ENCODE results near the gene CNTN2.
A peak's percentile ranks its signal among the peaks of the same experiment; 100 is the strongest.

The CNTN2 gene

DNA sequence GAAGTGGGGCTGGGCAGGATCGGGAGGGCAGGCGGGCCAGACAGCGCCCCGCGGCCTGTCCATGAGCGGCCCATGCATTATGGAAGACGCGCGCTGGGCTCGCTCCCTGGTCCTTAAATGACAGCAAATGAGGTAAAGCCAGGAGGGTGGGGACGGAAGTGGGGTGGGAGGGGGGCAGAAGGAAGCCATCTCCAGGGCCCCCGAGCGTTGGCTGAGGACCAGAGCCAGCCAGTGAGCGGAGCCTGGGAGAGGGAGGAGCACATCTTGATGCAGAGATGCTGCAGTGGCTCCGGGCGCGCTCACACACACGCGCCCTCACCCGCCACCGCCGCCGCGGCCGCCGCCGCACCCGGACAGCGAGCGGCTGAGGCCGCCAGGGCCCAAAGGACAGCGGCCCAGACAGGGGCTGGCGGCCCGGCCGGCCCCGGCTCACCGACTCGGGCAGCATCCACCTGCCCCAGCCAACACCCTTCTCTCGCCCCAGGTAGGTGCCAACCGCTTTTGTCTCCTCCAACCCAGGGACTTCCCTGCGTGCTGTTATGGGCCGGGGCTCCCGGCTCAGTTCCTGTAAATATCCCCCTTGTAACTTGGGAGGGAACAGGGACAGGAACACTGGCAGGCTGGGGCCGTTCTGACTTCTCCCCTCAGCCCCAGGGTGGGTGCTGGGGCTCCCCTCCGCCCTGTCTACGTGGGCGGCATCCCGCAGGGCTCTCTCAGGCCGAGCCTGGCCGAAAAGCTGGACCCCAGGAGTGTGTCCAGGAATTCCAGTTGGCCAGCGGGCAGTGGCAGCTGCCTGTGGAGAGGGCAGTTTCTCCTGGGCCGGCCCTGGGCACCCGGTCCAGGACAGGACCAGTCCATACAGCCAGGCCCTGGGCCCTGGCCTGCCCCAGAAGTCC, at the start of gene CNTN2:
Gene CNTN2 (plus strand): TSS at position 302 of the 896 bp plus-strand sequence. CDS start 9,974 bp downstream, outside the sequence.
- peak in 1 of 3 donors; percentile 5 for DNase-seq

DNA sequence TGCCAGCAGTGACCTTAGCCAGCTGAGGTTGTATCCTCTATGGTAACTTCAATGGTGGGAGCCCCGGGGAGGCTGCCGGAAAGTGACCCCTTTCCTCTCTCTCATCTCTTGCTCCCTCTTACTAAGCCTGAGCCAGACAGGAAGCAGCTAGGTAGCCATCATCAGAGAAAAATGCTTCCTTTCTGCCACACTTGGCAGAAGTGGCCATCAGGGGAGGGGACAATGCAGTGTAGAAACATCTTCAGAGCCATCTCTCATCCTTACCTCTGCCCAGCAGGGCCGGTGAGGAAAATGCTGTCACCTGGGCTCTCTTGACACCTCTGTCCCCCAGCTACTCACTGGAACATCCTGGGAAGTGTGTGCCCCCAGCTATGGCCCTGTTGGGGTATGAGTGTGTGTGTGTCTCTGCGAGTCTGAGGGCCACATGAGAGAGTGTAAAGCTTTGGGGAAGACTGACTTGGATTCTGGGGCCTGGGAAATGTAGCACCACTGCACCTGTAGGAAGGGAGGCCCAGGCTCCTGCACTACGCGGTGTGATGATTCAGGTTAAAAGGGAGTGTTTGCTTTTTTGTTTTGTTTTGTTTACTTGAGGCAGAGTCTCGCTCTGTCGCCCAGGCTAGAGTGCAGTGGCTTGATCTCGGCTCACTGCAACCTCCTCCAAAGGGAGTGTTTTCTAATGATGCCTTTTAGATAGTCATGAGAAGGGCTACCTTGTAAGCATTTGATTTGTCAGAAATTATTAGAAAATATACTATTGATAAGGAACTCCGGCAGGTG, 48.7 kb upstream of the CNTN2 start:
- no peak for DNase-seq

DNA sequence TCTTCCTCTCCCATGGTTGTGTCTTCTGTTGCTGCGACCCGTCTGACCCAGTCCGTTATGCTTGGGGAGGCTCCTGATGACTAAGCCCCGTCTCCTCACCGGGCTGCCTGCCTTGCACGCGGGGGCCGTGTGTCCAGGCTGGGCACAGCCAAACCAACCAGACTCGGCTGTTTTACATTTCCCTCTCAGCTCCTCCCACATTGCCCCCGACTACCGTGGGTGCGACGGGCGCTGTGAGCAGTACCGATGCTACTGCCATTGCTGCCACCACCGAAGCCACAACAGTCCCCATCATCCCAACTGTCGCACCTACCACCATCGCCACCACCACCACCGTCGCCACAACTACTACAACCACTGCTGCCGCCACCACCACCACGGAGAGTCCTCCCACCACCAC, 46.0 kb upstream of the CNTN2 start:
- DNase-seq: no peak

DNA sequence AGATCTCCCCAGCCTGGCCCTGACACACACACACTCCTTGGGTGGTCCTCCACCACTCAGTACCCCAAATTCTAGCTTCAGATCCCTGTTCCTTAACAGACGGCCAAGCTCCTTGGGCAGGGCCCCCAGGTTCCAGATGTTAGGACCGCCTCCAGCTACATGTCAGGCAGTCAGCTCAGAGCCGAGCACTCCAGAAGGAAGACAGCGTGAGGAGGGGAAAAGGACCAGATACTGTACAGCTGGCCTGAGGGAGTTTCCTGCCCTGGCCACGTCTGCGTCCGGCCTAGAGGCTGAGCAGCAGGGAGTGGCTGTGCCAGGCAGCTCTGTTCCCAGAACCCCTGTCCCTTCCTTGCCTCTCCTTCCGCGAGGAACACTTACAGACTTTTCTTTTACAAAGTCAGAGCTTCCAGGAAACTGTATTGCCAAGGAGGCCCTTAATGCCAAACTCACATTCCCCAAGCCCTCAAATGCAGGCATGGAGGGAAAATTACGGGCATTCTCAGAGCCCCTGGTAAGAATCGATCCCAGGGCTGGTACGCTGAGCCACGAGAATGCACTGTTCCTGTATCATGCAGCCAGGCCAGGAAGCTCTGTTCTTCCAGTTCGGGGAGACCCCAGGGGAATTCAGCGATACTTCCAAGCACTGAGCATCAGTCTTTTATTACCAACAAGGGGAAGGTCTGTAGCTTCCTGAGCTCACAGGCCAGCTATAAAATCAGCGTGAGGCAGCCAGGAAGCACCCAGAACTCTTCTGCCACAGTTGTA, 45.2 kb upstream of the CNTN2 start:
- DNase-seq: no peak

DNA sequence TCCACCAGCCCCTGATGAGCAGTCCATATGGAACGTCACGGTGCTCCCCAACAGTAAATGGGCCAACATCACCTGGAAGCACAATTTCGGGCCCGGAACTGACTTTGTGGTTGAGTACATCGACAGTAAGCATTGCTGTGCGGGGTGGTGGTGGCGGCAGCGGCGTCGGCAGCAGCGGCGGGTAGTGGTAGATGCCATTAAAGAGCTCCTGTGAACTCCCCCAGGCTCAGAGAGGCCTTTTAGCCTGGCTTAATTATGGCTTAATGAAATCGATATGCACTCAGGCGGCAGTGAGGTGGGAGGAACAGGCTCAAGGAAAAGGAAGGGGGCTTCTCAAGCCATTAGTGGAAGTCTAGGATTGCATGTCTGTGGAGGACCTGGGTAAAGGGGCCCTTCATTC, 41.9 kb upstream of the CNTN2 start:
- DNase-seq: no peak

- no peak for DNase-seq
Measured at GRCh38 chr1:205002705-205003104, 40.3 kb upstream of the CNTN2 start.

GRCh38 chr1:205003358-205004131, 39.5 kb upstream of the CNTN2 start:
- no peak for DNase-seq

GRCh38 chr1:205004351-205004750, 38.7 kb upstream of the CNTN2 start:
- peak in 2 of 3 donors; percentile 16 to 22 for DNase-seq

DNA sequence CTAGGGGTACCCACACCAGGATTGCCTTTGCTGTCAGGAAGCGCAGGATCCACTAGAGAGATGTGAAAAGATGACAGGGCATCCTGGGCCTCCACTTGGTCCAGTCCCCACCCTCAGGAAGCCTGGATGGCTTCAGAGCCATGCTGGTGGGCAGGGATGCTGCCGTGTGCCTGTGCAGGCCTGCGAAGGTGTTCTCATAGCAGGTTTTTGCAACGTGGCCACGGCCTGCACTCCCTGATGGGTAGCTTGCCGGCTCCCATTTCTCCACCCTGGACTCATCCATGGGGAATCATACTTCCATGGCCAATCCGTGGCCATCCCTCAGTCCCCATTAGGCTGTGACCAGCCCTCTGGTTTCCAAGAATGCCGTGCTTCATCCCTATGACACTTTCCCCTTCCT, 34.1 kb upstream of the CNTN2 start:
- no peak for DNase-seq

DNA sequence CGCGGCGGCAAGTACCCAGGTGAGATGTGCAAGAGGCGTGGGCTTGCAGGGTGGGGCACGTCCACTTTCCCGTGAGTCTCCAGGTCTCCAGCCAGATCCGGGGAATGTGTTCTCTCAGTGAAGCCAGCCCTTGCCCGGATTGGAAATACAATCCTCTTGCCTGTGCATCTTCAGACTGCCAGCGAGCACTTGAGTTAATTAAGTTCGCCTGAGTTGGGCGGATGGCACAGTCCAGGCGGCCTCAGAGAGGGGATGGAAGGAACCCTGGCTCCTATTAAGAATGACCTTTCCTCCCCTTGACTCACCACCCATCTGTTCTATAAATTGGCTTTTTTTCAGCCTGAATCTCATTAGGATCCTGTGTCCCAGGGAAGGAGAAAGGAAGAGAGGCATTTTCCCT, 33.3 kb upstream of the CNTN2 start:
- no peak for DNase-seq

DNA sequence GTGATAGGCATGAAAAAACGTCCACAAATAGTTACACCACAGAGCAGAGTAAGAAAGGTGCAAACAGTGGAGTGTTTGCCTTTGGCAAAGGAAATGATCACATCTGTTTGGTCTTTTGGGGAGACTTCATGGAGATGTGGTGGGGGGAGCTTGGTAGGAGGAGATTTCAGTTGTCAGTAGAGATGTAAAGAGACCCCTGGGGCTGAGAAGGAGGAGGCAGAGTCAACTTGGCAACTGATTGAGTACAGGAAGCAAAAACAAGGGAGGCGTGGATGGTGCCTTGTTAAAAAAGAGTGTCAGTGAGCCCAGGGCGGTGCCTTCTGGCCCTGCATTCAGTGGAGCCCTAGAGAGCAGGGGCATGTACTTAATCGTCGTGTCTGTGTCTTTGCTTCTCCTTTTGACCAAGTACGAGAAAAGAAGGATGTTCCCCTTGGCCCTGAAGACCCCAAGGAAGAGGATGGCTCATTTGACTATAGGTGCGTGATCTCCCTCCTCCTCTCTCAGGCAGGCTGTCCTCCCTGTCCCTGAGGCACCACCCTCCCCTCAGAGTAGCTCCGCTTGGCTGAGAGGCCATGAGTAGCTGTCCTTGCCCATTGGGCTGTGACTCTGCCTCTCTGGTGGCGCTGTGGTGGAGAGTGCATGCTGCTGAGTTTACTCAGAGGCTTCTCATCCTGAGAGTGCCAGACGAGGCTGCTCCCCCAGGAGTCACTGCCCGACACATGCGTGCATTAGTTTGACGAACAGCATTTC, 30.4 kb upstream of the CNTN2 start:
- DNase-seq: no peak

DNA sequence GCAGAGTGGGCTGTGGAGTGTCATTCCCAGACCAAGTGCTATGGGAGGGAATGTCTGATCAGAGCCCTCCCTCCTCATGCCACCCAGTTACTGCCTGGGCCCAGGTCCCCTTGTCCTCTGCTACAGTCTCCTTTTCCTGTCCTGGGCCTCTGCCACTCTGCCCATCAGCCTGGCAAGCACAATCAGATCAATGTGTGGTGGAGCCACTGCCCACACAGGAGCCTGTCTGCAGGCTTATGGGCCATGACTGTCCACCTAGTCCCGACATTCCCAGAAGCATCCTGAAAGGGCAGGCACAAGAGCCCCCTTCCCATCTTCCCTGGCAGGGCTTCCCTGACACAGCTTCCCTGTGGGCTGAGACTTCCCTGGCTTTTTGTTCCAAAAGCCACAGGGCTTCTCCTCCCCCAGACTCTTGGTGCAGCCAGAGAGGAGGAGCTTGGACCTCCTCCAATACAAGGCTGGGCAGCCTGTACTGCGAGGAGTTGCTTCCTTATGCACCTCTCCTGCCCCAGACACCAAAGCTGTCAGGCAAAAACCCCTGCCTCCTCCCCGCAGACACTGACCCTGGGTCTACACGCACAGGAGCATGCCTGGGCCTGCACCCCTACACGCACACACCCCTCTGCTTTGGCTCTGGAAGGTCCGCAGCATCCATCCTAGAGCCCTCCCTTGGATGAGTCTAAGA, 29.2 kb upstream of the CNTN2 start:
- no peak for DNase-seq

DNA sequence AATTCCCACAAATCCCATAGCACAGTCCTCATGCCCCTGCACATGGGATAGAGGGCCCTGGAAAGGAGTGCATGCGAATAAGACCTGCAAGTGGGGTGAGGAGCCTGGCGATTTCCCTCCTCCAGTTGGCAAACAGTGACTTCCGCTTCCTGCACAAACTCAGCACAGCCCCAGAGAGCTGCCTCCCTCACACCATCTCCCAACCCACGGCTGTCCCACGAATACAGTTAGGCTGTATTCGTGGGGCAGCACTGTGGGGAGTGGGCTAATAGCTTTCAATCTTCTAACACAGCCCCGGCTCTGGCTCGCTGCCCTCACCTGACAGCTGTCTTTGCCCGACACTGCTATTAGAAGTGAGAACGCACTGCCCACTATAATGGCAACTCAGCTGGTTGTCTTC, 28.2 kb upstream of the CNTN2 start:
- DNase-seq: no peak

DNA sequence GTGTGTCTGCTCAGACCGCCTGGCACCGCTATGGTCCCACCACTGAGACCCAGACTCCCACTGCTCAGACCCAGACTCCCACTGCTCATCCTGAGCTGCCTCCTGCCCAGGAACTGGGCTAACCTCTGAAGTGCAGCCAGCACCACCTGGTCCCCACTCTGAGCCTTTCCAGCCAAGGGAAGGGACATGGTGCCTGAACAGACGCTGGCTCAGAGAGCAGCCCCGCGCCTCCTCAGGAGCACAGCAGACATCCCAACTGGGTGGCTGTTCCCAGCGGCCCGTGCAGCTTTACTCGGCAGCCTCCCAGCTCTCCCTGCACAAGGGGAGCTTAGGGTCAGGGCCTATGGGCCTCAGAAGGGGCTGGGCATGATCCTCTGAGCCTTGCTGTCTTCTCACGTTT, 27.8 kb upstream of the CNTN2 start:
- DNase-seq: no peak

- no peak for DNase-seq
Measured at GRCh38 chr1:205016075-205016474, 26.9 kb upstream of the CNTN2 start.

GRCh38 chr1:205016584-205016983, 26.4 kb upstream of the CNTN2 start:
- DNase-seq: no peak

DNA sequence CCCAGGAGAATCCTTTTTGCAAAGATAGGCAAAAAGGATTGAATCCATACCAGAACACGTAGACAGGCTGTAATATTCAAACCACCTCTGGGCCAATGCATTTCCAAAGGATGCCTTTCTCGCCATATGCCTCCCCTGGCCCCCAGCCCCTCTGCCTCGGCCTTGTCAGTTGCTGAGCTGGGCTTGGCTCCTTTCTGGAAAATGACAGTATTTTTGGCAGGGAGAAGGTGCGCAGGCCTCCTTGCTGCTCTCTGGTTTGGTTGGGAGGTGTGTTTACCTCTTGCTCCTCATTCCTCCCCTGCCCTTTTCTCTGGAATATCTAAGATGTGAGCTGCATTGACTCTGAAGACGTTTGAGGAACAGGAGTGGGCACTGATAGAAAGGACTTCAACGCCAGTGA, 26.0 kb upstream of the CNTN2 start:
- no peak for DNase-seq

- no peak for DNase-seq
Measured at GRCh38 chr1:205017766-205018165, 25.2 kb upstream of the CNTN2 start.

- DNase-seq: no peak
Measured at GRCh38 chr1:205018381-205018780, 24.6 kb upstream of the CNTN2 start.

- no peak for DNase-seq
Measured at GRCh38 chr1:205020466-205020865, 22.5 kb upstream of the CNTN2 start.

DNA sequence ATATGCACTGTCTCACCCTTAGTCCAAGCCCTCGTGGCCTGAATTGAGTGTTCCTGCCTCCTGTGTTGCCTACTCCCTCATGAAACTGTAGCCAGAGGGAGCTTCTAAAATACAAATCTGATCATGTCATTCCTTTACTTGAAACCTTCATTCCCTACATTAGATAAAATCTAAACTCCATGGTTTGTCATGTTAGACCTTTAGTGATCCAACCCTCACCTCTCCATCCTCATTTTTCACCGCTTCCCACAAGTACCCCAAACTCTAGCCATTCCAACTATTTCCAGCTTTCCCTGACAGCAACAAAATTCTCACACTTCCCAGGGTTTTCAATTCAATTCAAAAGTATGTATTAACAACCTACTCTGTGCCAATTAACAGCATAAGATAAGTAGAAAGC, 18.3 kb upstream of the CNTN2 start:
- DNase-seq: no peak
